H9 (cell line): Measurements from ENCODE around the gene PIK3CD. TPM values are rescaled to one million over a fixed set of nuclear protein-coding genes. Genes with fewer than 3 reads are reported as not detected.

Source experiments
- DNase-seq: peaks from one replicate; pipeline ENCODE4 v3.0.0-alpha.2; 2017
- H2AFZ ChIP-seq: one replicate; pipeline ENCODE4 v1.6.1; 2013; ENCODE audit warnings: mild to moderate bottlenecking, low read length, control low read depth, moderate library complexity
- H2AK5ac ChIP-seq: 2 replicates; pipeline ENCODE4 v1.6.1; 2013; ENCODE audit warnings: low read length, control low read depth, mixed read lengths; ENCODE audit not compliant: insufficient read length
- H2BK120ac ChIP-seq: one replicate; pipeline ENCODE4 v1.6.1; 2013; ENCODE audit warnings: low read depth, mild to moderate bottlenecking, low read length, control low read depth, inconsistent platforms; ENCODE audit not compliant: poor library complexity, severe bottlenecking
- H2BK12ac ChIP-seq: 2 replicates; pipeline ENCODE4 v1.6.1; 2013; ENCODE audit warnings: low read length, control low read depth, mixed read lengths, low read depth; ENCODE audit not compliant: insufficient read length
- H2BK15ac ChIP-seq: 2 replicates; pipeline ENCODE4 v1.6.1; 2013; ENCODE audit warnings: low read depth, low read length, control low read depth
- H2BK20ac ChIP-seq: one replicate; pipeline ENCODE4 v1.6.1; 2013; ENCODE audit warnings: low read depth, mild to moderate bottlenecking, low read length, control low read depth, inconsistent platforms; ENCODE audit not compliant: poor library complexity, severe bottlenecking
- H2BK5ac ChIP-seq: 2 replicates; pipeline ENCODE4 v1.6.1; 2013; ENCODE audit warnings: low read length, control low read depth, mixed read lengths; ENCODE audit not compliant: insufficient read length
- H3K14ac ChIP-seq: 2 replicates; pipeline ENCODE4 v1.6.1; 2013; ENCODE audit warnings: low read length, control low read depth; ENCODE audit not compliant: insufficient read depth
- H3K18ac ChIP-seq: 2 replicates; pipeline ENCODE4 v1.6.1; 2013; ENCODE audit warnings: low read depth, mild to moderate bottlenecking, mixed read lengths, low read length, control low read depth; ENCODE audit not compliant: insufficient read length
- H3K23ac ChIP-seq: 2 replicates; pipeline ENCODE4 v1.6.1; 2013; ENCODE audit warnings: low read length, control low read depth, mixed read lengths, low read depth; ENCODE audit not compliant: insufficient read length
- H3K23me2 ChIP-seq: 2 replicates; pipeline ENCODE4 v1.6.1; 2013; ENCODE audit warnings: low read depth, mild to moderate bottlenecking, mixed read lengths, low read length, control low read depth; ENCODE audit not compliant: insufficient read length, poor library complexity, severe bottlenecking
- H3K27ac ChIP-seq: 2 replicates; pipeline ENCODE4 v1.5.1; 2013; ENCODE audit warnings: low read length, control low read depth, mixed read lengths, low read depth; ENCODE audit not compliant: insufficient read length
- H3K27me3 ChIP-seq: 2 replicates; pipeline ENCODE4 v1.6.1; 2013; ENCODE audit warnings: low read length, control low read depth, inconsistent platforms; ENCODE audit not compliant: insufficient read depth
- H3K4ac ChIP-seq: 2 replicates; pipeline ENCODE4 v1.6.1; 2013; ENCODE audit warnings: low read depth, mild to moderate bottlenecking, control low read depth, inconsistent platforms, low read length, moderate library complexity
- H3K4me1 ChIP-seq: 2 replicates; pipeline ENCODE4 v1.6.1; 2013; ENCODE audit warnings: low read length, control low read depth, inconsistent platforms; ENCODE audit not compliant: insufficient read depth
- H3K4me2 ChIP-seq: 2 replicates; pipeline ENCODE4 v1.6.1; 2013; ENCODE audit warnings: low read length, control low read depth, mixed read lengths; ENCODE audit not compliant: insufficient read length, insufficient read depth
- H3K56ac ChIP-seq: 2 replicates; pipeline ENCODE4 v1.6.1; 2013; ENCODE audit warnings: low read depth, mild to moderate bottlenecking, mixed read lengths, low read length, control low read depth; ENCODE audit not compliant: insufficient read length
- H3K79me1 ChIP-seq: 2 replicates; pipeline ENCODE4 v1.6.1; 2013; ENCODE audit warnings: low read depth, mild to moderate bottlenecking, moderate library complexity, low read length, control low read depth, inconsistent platforms; ENCODE audit not compliant: insufficient read depth, poor library complexity, severe bottlenecking
- H3K79me2 ChIP-seq: 2 replicates; pipeline ENCODE4 v1.6.1; 2013; ENCODE audit warnings: low read length, control low read depth, inconsistent platforms; ENCODE audit not compliant: insufficient read depth
- H3K9ac ChIP-seq: 2 replicates; pipeline ENCODE4 v1.6.1; 2013; ENCODE audit warnings: low read length, control low read depth, mixed read lengths; ENCODE audit not compliant: insufficient read length; ENCODE audit errors: extremely low read depth
- H3K9me3 ChIP-seq: one replicate; pipeline ENCODE4 v1.6.1; 2013; ENCODE audit warnings: low read depth, low read length, inconsistent platforms; ENCODE audit not compliant: control insufficient read depth
- H3T11ph ChIP-seq: one replicate; pipeline ENCODE4 v1.6.1; 2013; ENCODE audit warnings: mild to moderate bottlenecking, low read length, control low read depth, inconsistent platforms
- H4K20me1 ChIP-seq: one replicate; pipeline ENCODE4 v1.6.1; 2013; ENCODE audit not compliant: control insufficient read depth, insufficient read length, insufficient read depth
- H4K5ac ChIP-seq: 2 replicates; pipeline ENCODE4 v1.6.1; 2013; ENCODE audit warnings: low read depth, mild to moderate bottlenecking, mixed read lengths, low read length, control low read depth; ENCODE audit not compliant: insufficient read length
- H4K8ac ChIP-seq: replicated peaks from 2 replicates; pipeline ENCODE4 v1.6.1; 2013; ENCODE audit warnings: low read length, control low read depth, mixed read lengths, low read depth; ENCODE audit not compliant: insufficient read length
- H4K91ac ChIP-seq: 2 replicates; pipeline ENCODE4 v1.6.1; 2013; ENCODE audit warnings: low read depth, mild to moderate bottlenecking, moderate library complexity, mixed read lengths, low read length, control low read depth; ENCODE audit not compliant: insufficient read length
- H3K27ac Mint-ChIP-seq, 3 experiments: 2 replicates in 2 of 3; 3 replicates in 1 of 3; pipeline ENCODE4 v1.8.0; 2020 to 2021; ENCODE audit warnings: mixed read lengths in 3 of 3, mild to moderate bottlenecking in 1 of 3, moderate library complexity in 1 of 3
- H3K27me3 Mint-ChIP-seq: 2 replicates; pipeline ENCODE4 v1.8.0; 2021; ENCODE audit warnings: low read depth, mild to moderate bottlenecking, moderate library complexity, mixed read lengths
- H3K36me3 Mint-ChIP-seq, 3 experiments: 2 replicates in 2 of 3; 3 replicates in 1 of 3; pipeline ENCODE4 v1.8.0; 2020 to 2021; ENCODE audit warnings: low read depth in 3 of 3, mixed read lengths in 3 of 3; ENCODE audit not compliant: insufficient read depth in 1 of 3
- H3K4me1 Mint-ChIP-seq, 2 experiments: 2 replicates each; pipeline ENCODE4 v1.8.0; 2020; ENCODE audit warnings: mixed read lengths in 2 of 2
- H3K4me3 Mint-ChIP-seq, 2 experiments: 2 replicates in 1 of 2; 3 replicates in 1 of 2; pipeline ENCODE4 v1.8.0; 2020 to 2021; ENCODE audit warnings: mild to moderate bottlenecking in 2 of 2, mixed read lengths in 2 of 2, moderate library complexity in 1 of 2
- H3K9me3 Mint-ChIP-seq, 2 experiments: 2 replicates in 1 of 2; 3 replicates in 1 of 2; pipeline ENCODE4 v1.8.0; 2020; ENCODE audit warnings: mild to moderate bottlenecking in 2 of 2, mixed read lengths in 2 of 2, moderate library complexity in 1 of 2
- CTCF ChIP-seq: fragments of 200-600 bp; sonication (generic); conservative IDR thresholded peaks from 3 replicates; pipeline ENCODE4 v1.8.0; 2021; ENCODE audit warnings: antibody characterized with exemption, mild to moderate bottlenecking
- WGBS: extraction: QIAGEN DNeasy Blood & Tissue Kit; methylation state at CpG from one replicate; pipeline ENCODE4 v1.1.7; 2013; ENCODE audit warnings: missing lambda C conversion rate, low lambda C conversion rate, mixed read lengths; ENCODE audit not compliant: insufficient read length; ENCODE audit errors: extremely low coverage; 5-methylcytosine and 5-hydroxymethylcytosine counted together
- total RNA-seq: library from RNA; stranded (reverse); gene quantifications from 2 replicates; pipeline ENCODE4 v1.2.1, GENCODE V29; 2021

Gene PIK3CD
- total RNA-seq, 1 experiment from 2014 or later: 10.0 TPM

- no peak overlapping the region for H2AFZ ChIP-seq
- no peaks in the 10 kb centered on the region for H3K4me1 ChIP-seq
- H3K4ac ChIP-seq: no peak overlapping the region
- no peak overlapping the region for H4K5ac ChIP-seq
- H2BK20ac ChIP-seq: no peak overlapping the region
- H4K8ac ChIP-seq: no peak overlapping the region
- no peaks in the 10 kb centered on the region for H3K79me1 ChIP-seq
- Mint-ChIP-seq H3K27ac (no peak overlapping the region), H3K9me3 (no peaks in the 10 kb centered on the region; a peak in 1 of 5 replicates), H3K4me3 (no peak overlapping the region; a peak in 1 of 5 replicates), H3K27me3 (peaks cover 57% of the 10 kb centered on the region), H3K4me1 (peaks cover 10 to 17% of the 10 kb centered on the region in 2 experiments), H3K36me3 (no peaks in the 10 kb centered on the region)
- H2BK5ac ChIP-seq: no peak overlapping the region
- no peak overlapping the region for H4K91ac ChIP-seq
- no peak for TF ChIP-seq CTCF
- no peak overlapping the region for H3K27ac ChIP-seq
- no CpG with 5 or more reads among the region's 25 CpGs for WGBS
- no peaks in the 10 kb centered on the region for H3K79me2 ChIP-seq
- no peak overlapping the region for H2BK15ac ChIP-seq
- H3K27me3 ChIP-seq: peaks cover 9% of the 10 kb centered on the region; the same call in 1 of the 2 replicates
- peaks cover 10% of the 10 kb centered on the region for H3K23me2 ChIP-seq
- no peak overlapping the region for H3K4me2 ChIP-seq
- no peaks in the 10 kb centered on the region for H3K9me3 ChIP-seq
- DNase-seq: no peak
- no peak overlapping the region for H2AK5ac ChIP-seq
- H3K56ac ChIP-seq: no peak overlapping the region
- H3K9ac ChIP-seq: no peak overlapping the region
- H4K20me1 ChIP-seq: no peaks in the 10 kb centered on the region
- no peak overlapping the region for H3T11ph ChIP-seq
- no peak overlapping the region for H3K18ac ChIP-seq
- no peak overlapping the region for H2BK120ac ChIP-seq
- H2BK12ac ChIP-seq: no peak overlapping the region
- no peak overlapping the region for H3K14ac ChIP-seq
- H3K23ac ChIP-seq: no peak overlapping the region
These were observed 2.7 kb downstream of the PIK3CD start for GRCh38 chr1:9654051-9654833.
